Fibroblast of skin of left quadriceps (primary cell): ENCODE measurements around the gene EPHB3.
"Not testable (repeated sequence)": the region's sequence is repeated elsewhere in the genome, so short reads cannot be mapped to it uniquely, and the experiment has no call there.

Experiments used
- DNase-seq, 2 experiments: peaks; one replicate each; pipeline ENCODE4 v3.0.0-alpha.2; 2013; ENCODE audit warnings: low read depth in 2 of 2

The EPHB3 gene

GRCh38 chr3:184620475-184621119 is 59.0 kb downstream of the EPHB3 start:
- DNase-seq = no peak

GRCh38 chr3:184622156-184622555 is 60.6 kb downstream of the EPHB3 start:
- DNase-seq = not testable (repeated sequence)

GRCh38 chr3:184626923-184627322 is 65.3 kb downstream of the EPHB3 start:
- no peak for DNase-seq

GRCh38 chr3:184629555-184630160 is 68.1 kb downstream of the EPHB3 start:
- no peak for DNase-seq

- no peak for DNase-seq
Observed at GRCh38 chr3:184630861-184631471, 69.4 kb downstream of the EPHB3 start.

GRCh38 chr3:184631472-184631861 is 69.9 kb downstream of the EPHB3 start:
- DNase-seq = no peak
